H1 (cell line): ENCODE results near the gene ARSI. TPM values are rescaled to one million over a fixed set of nuclear protein-coding genes. Genes with fewer than 3 reads are reported as not detected.

Experiments used
- CTCF ChIA-PET: fragments of 300-600 bp; sonication (Branson Sonifier 250); formaldehyde crosslinking; loops from one replicate; lab custom pipeline; 2021; ENCODE audit not compliant: partially characterized antibody; lab: Charles Lee
- POLR2A ChIA-PET: fragments of 300-600 bp; sonication (Branson Sonifier 250); formaldehyde crosslinking; loops from one replicate; lab custom pipeline; 2021; ENCODE audit warnings: inconsistent platforms; ENCODE audit not compliant: partially characterized antibody; lab: Charles Lee
- DNase-seq, 2 experiments: peaks; one replicate each; pipeline versions ENCODE4 v3.0.0 to v3.0.0-alpha.2; 2010 to 2022; ENCODE audit warnings: low spot score in 2 of 2, low read depth in 1 of 2, mixed read lengths in 1 of 2
- FAIRE-seq: peaks from 2 replicates; lab custom pipeline; 2011; peaks lifted over from hg19 to GRCh38; lab: Jason Lieb, UNC
- H2AFZ ChIP-seq: 2 replicates; pipeline ENCODE4 v1.8.1; 2012; ENCODE audit warnings: low read length, inconsistent platforms
- H2AK5ac ChIP-seq: 2 replicates; pipeline ENCODE4 v1.6.1; 2013; ENCODE audit warnings: low read depth, low read length
- H2BK120ac ChIP-seq: replicated peaks from 2 replicates; pipeline ENCODE3; 2013; ENCODE audit warnings: low read depth, low read length, inconsistent platforms
- H2BK12ac ChIP-seq: 2 replicates; pipeline ENCODE4 v1.6.1; 2013; ENCODE audit warnings: low read depth, low read length
- H2BK15ac ChIP-seq: 2 replicates; pipeline ENCODE4 v1.6.1; 2013; ENCODE audit warnings: low read length
- H2BK20ac ChIP-seq: 2 replicates; pipeline ENCODE4 v1.6.1; 2013; ENCODE audit warnings: low read length
- H2BK5ac ChIP-seq: 2 replicates; pipeline ENCODE4 v1.6.1; 2013; ENCODE audit warnings: low read depth, low read length
- H3K14ac ChIP-seq: 2 replicates; pipeline ENCODE4 v1.6.1; 2013; ENCODE audit warnings: inconsistent platforms; ENCODE audit not compliant: insufficient read length
- H3K18ac ChIP-seq: 2 replicates; pipeline ENCODE4 v1.6.1; 2013; ENCODE audit warnings: low read length; ENCODE audit errors: extremely low read depth
- H3K23ac ChIP-seq: 2 replicates; pipeline ENCODE4 v1.6.1; 2013; ENCODE audit warnings: inconsistent platforms; ENCODE audit not compliant: insufficient read length
- H3K23me2 ChIP-seq: 2 replicates; pipeline ENCODE4 v1.6.1; 2013; ENCODE audit warnings: low read depth, low read length
- H3K27ac ChIP-seq: 2 replicates; pipeline ENCODE4 v1.6.1; 2011; ENCODE audit warnings: low read depth, low read length, inconsistent platforms
- H3K27me3 ChIP-seq, 4 experiments: replicated peaks in 1 of 4; 1 replicate in 1 of 4; 2 replicates in 3 of 4; pipeline versions ENCODE4 v1.6.1 to v1.8.1; 2011 to 2013; ENCODE audit warnings: low read length in 3 of 4, mild to moderate bottlenecking in 3 of 4, inconsistent platforms in 2 of 4, mixed read lengths in 2 of 4, moderate library complexity in 1 of 4; ENCODE audit not compliant: control insufficient read depth in 3 of 4, insufficient read depth in 3 of 4; ENCODE audit errors: extremely low read depth in 1 of 4
- H3K36me3 ChIP-seq, 4 experiments: 2 replicates each; pipeline versions ENCODE4 v1.6.1 to v1.8.1; 2011 to 2013; ENCODE audit warnings: mild to moderate bottlenecking in 4 of 4, low read length in 3 of 4, moderate library complexity in 2 of 4, control low read depth in 1 of 4, inconsistent platforms in 1 of 4; ENCODE audit not compliant: insufficient read depth in 4 of 4, control insufficient read depth in 2 of 4
- H3K4ac ChIP-seq: replicated peaks from 2 replicates; pipeline ENCODE3; 2013; ENCODE audit warnings: low read length, low read depth, mixed read lengths, inconsistent platforms; ENCODE audit not compliant: insufficient read length
- H3K4me1 ChIP-seq, 4 experiments: replicated peaks in 1 of 4; 1 replicate in 1 of 4; 2 replicates in 3 of 4; pipeline versions ENCODE4 v1.6.1 to v1.8.1; 2011 to 2013; ENCODE audit warnings: low read length in 3 of 4, inconsistent platforms in 2 of 4, mixed read lengths in 1 of 4; ENCODE audit not compliant: insufficient read depth in 4 of 4, control insufficient read depth in 3 of 4
- H3K4me2 ChIP-seq, 2 experiments: 2 replicates each; pipeline versions ENCODE4 v1.6.1 to v1.8.1; 2011 to 2013; ENCODE audit warnings: low read depth in 2 of 2, low read length in 2 of 2, control low read depth in 1 of 2, inconsistent platforms in 1 of 2, mild to moderate bottlenecking in 1 of 2; ENCODE audit not compliant: insufficient read depth in 1 of 2
- H3K4me3 ChIP-seq, 4 experiments: fragments of 200-600, 300-600 bp in 1 of 4; sonication (generic), shearing (Covaris generic), sonication (Bioruptor Twin) in 1 of 4; 2 replicates each; pipeline versions ENCODE4 v1.5.1 to v1.8.1; 2011 to 2016; ENCODE audit warnings: low read length in 4 of 4, low read depth in 3 of 4, control low read depth in 2 of 4, inconsistent platforms in 2 of 4, mild to moderate bottlenecking in 2 of 4, mixed read lengths in 1 of 4, moderate library complexity in 1 of 4; ENCODE audit not compliant: insufficient read depth in 2 of 4; ENCODE audit errors: extremely low read depth in 1 of 4
- H3K56ac ChIP-seq: replicated peaks from 2 replicates; pipeline ENCODE3; 2013; ENCODE audit warnings: low read depth, mild to moderate bottlenecking, mixed read lengths, low read length, inconsistent platforms; ENCODE audit not compliant: insufficient read length
- H3K79me1 ChIP-seq: 2 replicates; pipeline ENCODE4 v1.6.1; 2013; ENCODE audit warnings: low read depth, low read length, control low read depth
- H3K79me2 ChIP-seq, 2 experiments: 2 replicates each; pipeline versions ENCODE4 v1.6.1 to v1.8.1; 2012 to 2013; ENCODE audit warnings: low read length in 2 of 2, mild to moderate bottlenecking in 2 of 2, inconsistent platforms in 1 of 2; ENCODE audit not compliant: insufficient read depth in 2 of 2, control insufficient read depth in 1 of 2
- H3K9ac ChIP-seq, 4 experiments: replicated peaks in 1 of 4; 1 replicate in 1 of 4; 2 replicates in 3 of 4; pipeline versions ENCODE4 v1.6.1 to v1.8.1; 2011 to 2013; ENCODE audit warnings: low read depth in 3 of 4, low read length in 3 of 4, control low read depth in 2 of 4, mild to moderate bottlenecking in 2 of 4, moderate library complexity in 2 of 4, inconsistent platforms in 1 of 4; ENCODE audit errors: extremely low read depth in 1 of 4
- H3K9me3 ChIP-seq, 2 experiments: 2 replicates each; pipeline versions ENCODE4 v1.6.1 to v1.8.1; 2012 to 2013; ENCODE audit warnings: mild to moderate bottlenecking in 2 of 2, moderate library complexity in 2 of 2, control low read depth in 1 of 2, inconsistent platforms in 1 of 2, low read depth in 1 of 2, low read length in 1 of 2, mixed read lengths in 1 of 2; ENCODE audit not compliant: insufficient read depth in 2 of 2
- H4K20me1 ChIP-seq, 2 experiments: replicated peaks in 1 of 2; 2 replicates each; pipeline versions ENCODE3 to v1.8.1; 2011 to 2013; ENCODE audit warnings: inconsistent platforms in 2 of 2, low read length in 2 of 2, mild to moderate bottlenecking in 1 of 2; ENCODE audit not compliant: insufficient read depth in 2 of 2, control insufficient read depth in 1 of 2
- H4K5ac ChIP-seq: 2 replicates; pipeline ENCODE4 v1.6.1; 2013; ENCODE audit warnings: low read length, low read depth, mixed read lengths, inconsistent platforms; ENCODE audit not compliant: insufficient read length
- H4K8ac ChIP-seq: 2 replicates; pipeline ENCODE4 v1.8.0; 2013; ENCODE audit warnings: mild to moderate bottlenecking, moderate library complexity, low read length, inconsistent platforms; ENCODE audit not compliant: insufficient read depth; ENCODE audit errors: extremely low read depth
- H4K91ac ChIP-seq: replicated peaks from 2 replicates; pipeline ENCODE3; 2013; ENCODE audit warnings: low read length, mixed read lengths, inconsistent platforms; ENCODE audit not compliant: insufficient read length
- BCL11A ChIP-seq, 2 experiments: IDR thresholded peaks; one replicate each; pipeline ENCODE4 v1.6.1; 2011; ENCODE audit warnings: low read depth in 2 of 2, low read length in 2 of 2, mild to moderate bottlenecking in 2 of 2
- BRCA1 ChIP-seq: IDR thresholded peaks from 2 replicates; pipeline ENCODE4 v1.6.1; 2012; ENCODE audit warnings: low read depth, low read length, improper control_type of control experiment
- CHD2 ChIP-seq: IDR thresholded peaks from 2 replicates; pipeline ENCODE4 v1.6.1; 2012; ENCODE audit warnings: low read length, improper control_type of control experiment
- CREB1 ChIP-seq: IDR thresholded peaks from 2 replicates; pipeline ENCODE4 v1.6.1; 2012; ENCODE audit warnings: inconsistent platforms
- HDAC2 ChIP-seq, 2 experiments: fragments of 300-600 bp in 1 of 2; sonication (generic) in 1 of 2; IDR thresholded peaks; 2 replicates each; pipeline ENCODE4 v1.6.1; 2011 to 2012; ENCODE audit warnings: low read depth in 2 of 2, low read length in 2 of 2, mild to moderate bottlenecking in 2 of 2, moderate library complexity in 2 of 2, borderline replicate concordance in 1 of 2, inconsistent platforms in 1 of 2
- WGBS, 2 experiments: shearing (Covaris generic) in 1 of 2; methylation state at CpG; one replicate each; pipeline versions ENCODE4 v1.1.6 to v1.1.7; 2013 to 2015; ENCODE audit warnings: low lambda C conversion rate in 2 of 2, mixed read lengths in 2 of 2, inconsistent platforms in 1 of 2, low coverage in 1 of 2, missing lambda C conversion rate in 1 of 2; ENCODE audit not compliant: insufficient replicate concordance in 2 of 2, insufficient coverage in 1 of 2, insufficient read length in 1 of 2; ENCODE audit errors: extremely low coverage in 1 of 2, missing lambda C conversion rate in 1 of 2; 5-methylcytosine and 5-hydroxymethylcytosine counted together
- polyA plus RNA-seq, 7 experiments: library from polyadenylated mRNA; depleted of rRNA in 3 of 7; stranded (reverse) in 5 of 7; unstranded in 2 of 7; fragments of >200 nt in 5 of 7; fragments of 200-250 nt in 2 of 7; gene quantifications; 1 replicate in 5 of 7; 2 replicates in 1 of 7; 4 replicates in 1 of 7; pipeline versions ENCODE4 v1.2.1 to v1.2.3, GENCODE V29; 2011 to 2013; ENCODE audit warnings: missing spikeins in 2 of 7, mixed read lengths in 2 of 7
- total RNA-seq: library from RNA; stranded (reverse); fragmentation: NEBNext Ultra II Directional; extraction: Animal tissue kit (Norgen Biotek cat#: 25700); gene quantifications from 2 replicates; pipeline ENCODE4 v1.2.1, GENCODE V29; 2021

Gene ARSI
- total and polyA plus RNA-seq, 2 of the 8 experiments (the other 6 are each of a cell fraction or from before 2014, with no cell fraction given) = 4.5 to 6.7 TPM

GRCh38 chr5:150301901-150302300, 804 bp downstream of the ARSI start:
- Histone ChIP-seq H4K20me1 (no peaks in the 10 kb centered on the region), H3K36me3 (no peaks in the 10 kb centered on the region), H3K79me2 (no peaks in the 10 kb centered on the region), H3K9me3 (no peaks in the 10 kb centered on the region), H3K4ac (no peak overlapping the region), H3K27me3 (peaks cover 0 to 12% (median 7%) of the 10 kb centered on the region in 4 experiments; a peak in 5 of 7 replicates), H3K4me2 (peak overlapping the region; percentile 71 to 89), H4K91ac (no peak overlapping the region), H3K4me1 (peaks cover 9 to 23% (median 14%) of the 10 kb centered on the region in 4 experiments), H2BK12ac (peak overlapping the region; percentile 29; the same call in 1 of the 2 replicates), H3K79me1 (no peaks in the 10 kb centered on the region; the same call in 1 of the 2 replicates), H3K27ac (no peak overlapping the region), H2BK5ac (no peak overlapping the region), H3K14ac (no peak overlapping the region), H2AFZ (peak overlapping the region; percentile 20; the same call in 1 of the 2 replicates), H3K23me2 (peaks cover 10% of the 10 kb centered on the region), H4K8ac (peak overlapping the region; percentile 40; the same call in 1 of the 2 replicates), H4K5ac (no peak overlapping the region), H3K4me3 (peak overlapping the region; percentile 41 to 67 (median 55)), H3K9ac (0 out of 7 replicates have a peak overlapping the region, but pooled peaks of 2 of the 4 experiments have one; percentile 28 to 32), H2BK20ac (0 out of 2 replicates have a peak overlapping the region, but pooled peaks have one; percentile 8), H3K18ac (peak overlapping the region; percentile 62; the same call in 1 of the 2 replicates), H2BK15ac (no peak overlapping the region), H3K23ac (no peak overlapping the region), H2AK5ac (no peak overlapping the region), H3K56ac (no peak overlapping the region), H2BK120ac (no peak overlapping the region)
- 22% methylated on average over 21 of the region's 22 CpGs; no CpG with 5 or more reads in 1 of the 2 experiments for WGBS, 2 experiments
- TF ChIP-seq CREB1 (no peak), BRCA1 (no peak), CHD2 (no peak), BCL11A (IDR thresholded peaks at IDR 0.05; ENCODE audit: low read depth in 2 of 2, low read length in 2 of 2) (no peak), HDAC2 (IDR thresholded peaks at IDR 0.05; ENCODE audit: borderline replicate concordance in 1 of 2, low read depth in 2 of 2, low read length in 2 of 2) (0 out of 4 replicates have a peak, but pooled peaks of 1 of the 2 experiments have one; percentile 5)
- no peak for DNase-seq
- POLR2A ChIA-PET = interaction anchor here (0.6 to 2.7 kb wide), 7 partner anchors 12 to 58 kb away, joined by 3 to 16 read pairs (median 4); partner anchors contain the start of genes CAMK2A and TCOF1
- FAIRE-seq = no peak
- CTCF ChIA-PET = interaction anchor here (0.7 to 6.9 kb wide), 8 partner anchors 10 to 138 kb away, joined by 3 to 62 read pairs (median 4); no protein-coding TSS in a partner anchor
